ENCODE data around the gene NTMT1.

NTMT1 gene

GRCh38 chr9:129637102-129637501 lies 11.1 kb downstream of the NTMT1 start:
- DNase-seq (ENCODE audit: low spot score), result no peak

- no peak for DNase-seq (ENCODE audit: low spot score)
Measured at GRCh38 chr9:129637673-129638439, 11.9 kb downstream of the NTMT1 start.

GRCh38 chr9:129639034-129639630 lies 13.2 kb downstream of the NTMT1 start:
- no peak for DNase-seq (ENCODE audit: low spot score)

GRCh38 chr9:129639756-129640085 lies 13.8 kb downstream of the NTMT1 start:
- no peak for DNase-seq (ENCODE audit: low spot score)

GRCh38 chr9:129640086-129640870 lies 14.3 kb downstream of the NTMT1 start:
- no peak for DNase-seq (ENCODE audit: low spot score)

GRCh38 chr9:129640871-129641749 lies 15.1 kb downstream of the NTMT1 start:
- peak; percentile 39 for DNase-seq (ENCODE audit: low spot score)

- DNase-seq (ENCODE audit: low spot score), result peak; percentile 100
Measured at GRCh38 chr9:129641750-129642585, 16.0 kb downstream of the NTMT1 start, which contains the start of gene ASB6. Gene ASB6 (minus strand): TSS chr9:129642151. CDS start chr9:129641999, 152 bp downstream.

- no peak for DNase-seq (ENCODE audit: low spot score)
Measured at GRCh38 chr9:129643706-129644105, 17.7 kb downstream of the NTMT1 start.

GRCh38 chr9:129644365-129644764 lies 18.4 kb downstream of the NTMT1 start:
- DNase-seq (ENCODE audit: low spot score), result no peak

GRCh38 chr9:129644902-129645301 lies 18.9 kb downstream of the NTMT1 start:
- no peak for DNase-seq (ENCODE audit: low spot score)

- no peak for DNase-seq (ENCODE audit: low spot score)
Measured at GRCh38 chr9:129646252-129646651, 20.3 kb downstream of the NTMT1 start.

GRCh38 chr9:129646654-129647053 lies 20.7 kb downstream of the NTMT1 start:
- no peak for DNase-seq (ENCODE audit: low spot score)

GRCh38 chr9:129647635-129648034 lies 21.7 kb downstream of the NTMT1 start:
- no peak for DNase-seq (ENCODE audit: low spot score)

- peak; percentile 67 for DNase-seq (ENCODE audit: low spot score)
Measured at GRCh38 chr9:129648092-129648763, 22.3 kb downstream of the NTMT1 start.

GRCh38 chr9:129648764-129649115 lies 22.8 kb downstream of the NTMT1 start:
- no peak for DNase-seq (ENCODE audit: low spot score)

- no peak for DNase-seq (ENCODE audit: low spot score)
Measured at GRCh38 chr9:129649726-129650679, 24.0 kb downstream of the NTMT1 start.

GRCh38 chr9:129650680-129651235 lies 24.8 kb downstream of the NTMT1 start:
- DNase-seq (ENCODE audit: low spot score), result peak; percentile 34

GRCh38 chr9:129653823-129654553 lies 28.0 kb downstream of the NTMT1 start:
- no peak for DNase-seq (ENCODE audit: low spot score)

Data from AG20443 (cell line).